HG03571 (cell line): ENCODE data around the gene SERINC5.

Experiments used
- ATAC-seq: cut with Tn5 transposase; IDR thresholded peaks from one replicate; pipeline ENCODE4 v1.9.1; 2021; ENCODE audit not compliant: unreplicated experiment

The SERINC5 gene

DNA sequence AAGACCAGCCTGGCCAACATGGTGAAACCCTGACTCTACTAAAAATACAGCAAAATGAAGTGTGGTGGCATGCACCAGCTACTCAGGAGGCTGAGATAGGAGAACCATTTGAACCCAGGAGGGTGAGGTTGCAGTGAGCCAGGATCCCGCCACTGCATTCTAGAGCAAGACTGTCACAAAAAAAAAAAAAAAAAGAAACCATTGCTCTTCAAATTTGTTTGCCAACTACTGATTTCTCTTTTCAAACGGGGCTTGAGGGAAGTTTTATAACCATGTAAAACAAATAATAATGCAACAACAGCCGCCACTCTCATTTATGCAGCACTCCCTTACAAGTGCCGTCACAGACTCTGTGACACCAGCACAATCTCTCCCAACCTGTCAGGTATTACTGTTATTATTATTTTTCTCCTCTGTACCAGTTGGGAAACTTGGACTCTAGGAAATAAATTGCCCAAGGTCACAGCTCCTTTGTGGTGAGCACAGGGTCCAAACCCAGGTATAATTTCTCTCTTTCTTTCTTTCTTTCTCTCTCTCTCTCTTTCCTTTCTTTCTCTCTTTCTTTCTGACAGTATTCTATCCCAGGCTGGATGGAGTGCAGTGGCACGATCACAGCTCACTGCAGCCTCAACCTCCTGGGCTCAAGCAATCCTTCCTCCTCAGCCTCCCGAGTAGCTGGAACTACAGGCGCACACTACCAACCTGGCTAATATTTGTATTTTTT lies 25.4 kb downstream of the SERINC5 start:
- ATAC-seq: no peak

GRCh38 chr5:80229902-80230255 lies 26.0 kb downstream of the SERINC5 start:
- no peak for ATAC-seq

DNA sequence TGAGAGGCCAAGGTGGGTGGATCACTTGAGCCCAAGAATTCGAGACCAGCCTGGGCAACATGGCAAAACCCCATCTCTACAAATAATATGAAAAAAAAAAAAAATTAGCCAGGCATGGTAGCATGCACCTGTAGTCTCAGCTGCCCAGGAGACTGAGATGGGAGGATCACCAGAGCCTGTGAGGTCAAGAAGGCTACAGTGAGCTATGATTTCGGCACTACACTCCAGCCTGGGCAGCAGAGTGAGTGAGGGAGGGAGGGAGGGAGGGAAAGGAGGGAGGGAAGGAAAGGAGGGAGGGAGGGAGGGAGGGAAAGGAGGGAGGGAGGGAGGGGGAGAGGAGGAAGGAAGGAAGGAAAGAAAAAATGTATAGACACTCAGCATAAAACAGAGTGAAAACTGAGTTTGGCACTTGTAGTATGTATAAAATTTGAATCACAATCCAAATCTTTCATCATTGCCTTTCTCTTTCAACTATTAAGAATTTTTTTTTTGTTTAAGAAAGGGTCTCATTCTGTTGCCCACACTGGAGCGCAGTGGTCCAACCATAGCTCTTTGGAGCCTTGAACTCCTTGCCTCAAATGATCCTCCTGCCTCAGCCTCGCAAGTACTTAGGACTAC lies 27.8 kb downstream of the SERINC5 start:
- no peak for ATAC-seq

GRCh38 chr5:80225934-80226326 lies 29.9 kb downstream of the SERINC5 start:
- ATAC-seq: no peak

- no peak for ATAC-seq
Observed at GRCh38 chr5:80225189-80225933, 30.5 kb downstream of the SERINC5 start.

GRCh38 chr5:80223561-80223960 lies 32.3 kb downstream of the SERINC5 start:
- ATAC-seq: no peak

DNA sequence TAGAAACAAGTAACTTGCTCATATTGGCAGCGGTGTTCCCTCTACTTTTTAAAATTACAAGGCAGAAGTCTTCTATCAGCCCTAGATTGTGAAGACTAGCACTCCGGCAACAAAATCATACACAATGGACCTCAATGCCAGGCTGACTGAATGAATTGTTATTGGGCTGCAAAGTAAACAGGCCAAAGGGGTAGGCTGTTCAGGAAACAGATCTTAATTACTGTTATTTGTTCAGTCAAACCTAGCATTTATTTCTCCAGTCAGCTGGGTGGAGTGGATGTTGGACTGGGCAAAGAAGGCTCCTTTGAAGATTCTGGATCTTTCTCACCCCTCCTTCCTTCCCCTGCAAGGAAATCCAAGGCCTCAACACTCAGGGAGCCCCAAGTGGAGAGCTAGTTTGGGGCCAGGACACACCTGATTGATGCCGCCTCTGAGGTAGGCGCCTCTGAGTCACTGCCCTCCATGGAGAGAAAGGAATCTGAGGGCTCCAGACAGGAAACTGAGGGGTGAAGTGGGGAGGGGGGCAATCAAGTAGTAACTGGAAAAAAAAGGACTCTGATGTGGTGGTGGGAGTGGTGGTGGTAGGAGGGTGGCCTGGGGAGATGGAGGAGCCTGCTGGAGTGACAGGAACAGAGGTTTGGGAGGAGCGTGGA lies 35.5 kb downstream of the SERINC5 start:
- ATAC-seq: no peak

GRCh38 chr5:80219391-80219790 lies 36.5 kb downstream of the SERINC5 start:
- no peak for ATAC-seq

DNA sequence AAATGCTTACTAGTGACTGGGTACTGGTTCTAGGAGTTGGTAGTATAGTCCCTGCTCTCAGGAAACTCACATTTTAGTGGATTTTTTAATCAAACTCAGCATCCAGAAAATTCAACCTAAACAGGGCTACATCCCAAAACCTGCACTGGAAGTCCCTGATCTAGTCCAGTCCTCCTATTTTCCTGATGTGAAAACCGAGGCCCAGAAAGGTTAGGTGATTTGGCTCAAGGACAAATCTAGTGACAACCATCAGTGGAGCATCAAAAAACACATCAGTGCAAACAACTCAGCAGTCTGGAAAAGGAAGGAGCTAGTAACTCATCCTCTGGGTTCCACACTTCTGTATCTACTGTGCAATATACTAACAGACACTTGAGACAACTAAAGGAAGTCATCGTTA lies 38.2 kb downstream of the SERINC5 start:
- ATAC-seq: no peak

GRCh38 chr5:80216753-80217596 lies 38.9 kb downstream of the SERINC5 start:
- ATAC-seq: no peak

DNA sequence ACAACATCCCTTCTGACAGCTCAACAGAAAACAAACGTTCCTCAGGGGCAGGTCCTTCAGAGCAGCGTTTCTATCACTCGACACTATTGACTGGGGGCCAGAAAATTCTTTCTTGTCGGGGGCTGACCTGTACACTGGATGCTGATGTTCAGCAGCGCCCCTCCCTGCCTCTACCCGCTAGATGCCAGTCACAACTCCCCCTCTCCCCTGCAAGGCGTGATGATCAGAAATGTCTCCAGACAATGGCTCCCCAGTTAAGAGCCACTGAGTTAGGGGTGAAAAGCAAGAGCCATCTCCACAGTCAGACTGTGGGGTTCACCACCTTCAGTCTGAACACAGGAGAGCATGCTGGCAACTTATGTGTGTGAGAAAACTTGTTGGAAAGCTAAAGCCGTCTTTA lies 39.8 kb downstream of the SERINC5 start:
- no peak for ATAC-seq

DNA sequence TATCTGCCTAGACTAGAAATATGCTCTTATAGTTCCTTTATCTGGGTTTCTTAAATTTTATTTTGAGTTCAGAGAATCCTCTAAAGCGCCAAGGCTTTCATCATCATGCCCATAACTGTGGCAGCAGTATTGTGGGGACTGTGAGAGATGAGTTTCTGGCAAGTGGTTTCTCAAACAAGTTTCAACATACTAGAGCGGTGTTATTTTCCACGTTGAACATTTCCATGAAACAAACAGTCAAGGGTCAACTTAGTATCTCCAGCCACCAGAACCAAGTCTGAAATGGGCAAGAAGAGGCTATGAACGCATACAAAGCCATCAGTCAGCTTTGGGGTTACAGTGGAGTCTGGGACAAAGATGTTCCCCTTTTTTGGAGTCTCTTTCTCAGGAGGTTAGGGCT lies 40.3 kb downstream of the SERINC5 start:
- no peak for ATAC-seq

- no peak for ATAC-seq
Observed at GRCh38 chr5:80213466-80213865, 42.4 kb downstream of the SERINC5 start.

DNA sequence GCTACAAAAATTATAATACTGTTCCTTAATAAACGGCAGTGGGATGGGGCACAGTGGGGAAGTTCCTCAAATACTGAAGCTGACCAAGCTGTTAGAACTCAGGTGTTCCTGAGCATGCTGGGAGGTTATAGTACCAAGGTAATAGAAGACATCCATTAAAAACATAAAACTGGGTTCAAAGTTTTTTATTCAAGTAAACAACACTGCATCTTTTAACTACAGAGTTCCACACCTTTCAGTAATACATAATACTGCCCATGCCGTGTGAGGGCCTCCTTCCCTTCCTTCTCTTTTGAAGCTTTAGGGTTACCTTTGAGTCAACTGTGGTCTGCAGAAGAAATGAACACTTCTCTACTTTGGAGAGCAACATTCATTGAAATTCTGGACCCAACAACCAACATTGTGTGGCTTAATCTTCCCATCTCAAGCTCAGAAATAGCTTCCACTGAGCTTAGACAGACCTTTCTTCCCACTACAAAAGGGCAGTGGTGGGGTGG lies 43.6 kb downstream of the SERINC5 start:
- ATAC-seq: no peak

DNA sequence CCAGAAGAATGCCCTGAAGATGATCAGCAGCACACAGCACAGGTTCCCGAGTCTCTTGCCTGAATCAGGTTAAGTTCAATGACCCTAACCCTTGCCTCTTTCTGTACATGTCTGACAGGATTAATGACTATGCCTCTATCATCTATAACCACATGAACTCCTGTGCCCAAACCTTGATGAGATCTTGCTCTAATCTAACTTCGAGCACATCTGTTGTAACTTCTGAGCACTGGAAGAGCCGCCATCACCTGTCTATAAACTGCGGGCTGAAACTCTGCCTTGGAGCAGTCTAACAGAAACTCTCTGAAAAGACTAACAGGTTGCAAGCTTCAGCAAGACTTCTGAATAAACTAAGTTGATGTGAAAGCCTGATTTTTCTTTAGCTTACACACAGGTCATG lies 44.5 kb downstream of the SERINC5 start:
- ATAC-seq: no peak

GRCh38 chr5:80210014-80210413 lies 45.8 kb downstream of the SERINC5 start:
- ATAC-seq: no peak

DNA sequence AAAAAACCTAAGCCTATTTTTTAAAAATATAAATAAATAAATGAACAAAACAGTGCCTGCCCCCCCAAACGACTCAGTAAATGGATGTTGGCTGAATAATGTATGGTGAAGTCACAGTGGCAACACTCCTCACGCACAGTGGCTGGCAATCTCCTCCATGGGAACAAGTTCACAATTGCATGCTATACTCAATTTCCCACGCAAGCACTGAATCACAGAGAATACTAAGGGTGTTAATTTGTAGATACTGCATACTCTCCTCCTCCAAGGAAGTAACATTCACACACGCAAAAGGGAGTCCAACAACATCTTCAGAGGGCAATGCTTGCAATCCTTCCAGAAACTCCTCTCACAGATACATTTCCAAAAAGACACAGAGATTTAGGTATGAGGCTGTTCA lies 47.5 kb downstream of the SERINC5 start:
- no peak for ATAC-seq

DNA sequence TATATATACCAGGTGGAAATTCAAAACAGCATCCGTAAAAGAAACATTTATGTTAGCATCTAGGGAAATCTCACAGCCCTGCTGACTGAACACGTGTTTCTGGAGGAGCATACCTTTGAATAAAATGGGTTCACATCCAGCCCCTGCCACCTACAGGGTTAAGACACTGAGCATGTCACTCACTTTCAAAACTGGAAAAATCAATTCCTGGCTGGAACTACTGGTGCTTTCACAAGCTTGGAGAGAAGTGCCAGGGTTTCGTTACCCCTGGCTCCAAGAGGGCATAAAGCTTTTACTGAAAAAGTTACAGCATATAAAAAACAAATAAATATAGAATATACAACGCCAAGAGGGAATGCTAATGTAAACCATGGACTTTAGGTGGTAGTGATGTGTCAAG lies 48.0 kb downstream of the SERINC5 start:
- no peak for ATAC-seq

- ATAC-seq: no peak
Observed at GRCh38 chr5:80206282-80206681, 49.6 kb downstream of the SERINC5 start.

DNA sequence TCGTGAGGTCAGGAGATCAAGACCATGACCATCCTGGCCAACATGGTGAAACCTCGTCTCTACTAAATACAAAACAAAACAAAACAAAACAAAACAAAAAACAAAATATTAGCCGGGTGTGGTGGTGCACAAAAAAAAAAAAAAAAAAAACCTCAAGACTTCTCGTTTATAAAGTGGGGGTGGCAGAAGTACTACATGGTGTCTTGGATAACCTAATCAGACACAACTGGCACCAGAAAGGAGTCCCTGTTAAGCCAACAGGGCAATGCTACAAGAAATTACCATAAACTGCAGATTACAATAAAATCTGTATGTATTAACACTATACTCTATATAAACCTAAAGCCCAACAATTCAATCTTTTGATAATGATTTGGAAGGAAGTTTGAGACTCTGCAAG lies 50.0 kb downstream of the SERINC5 start:
- no peak for ATAC-seq
